MCF 10A (cell line): ENCODE data around the gene MMP23B. TPM values are rescaled to one million over a fixed set of nuclear protein-coding genes. Genes with fewer than 3 reads are reported as not detected.

Experiments used
- BruUV-seq: library from RNA; stranded (reverse); fragments of 400-500 nt; replicated peaks from 2 replicates; lab custom pipeline; 2021; lab: Mats Ljungman, UMichigan
- CTCF ChIA-PET: fragments of 300-600 bp; sonication (Branson Sonifier 250); formaldehyde crosslinking; extraction: SDS; loops from one replicate; lab custom pipeline; 2021; ENCODE audit warnings: antibody characterized with exemption, inconsistent platforms; lab: Yijun Ruan, JAX
- POLR2A ChIA-PET: fragments of 300-600, 350-650 bp; sonication (Branson Sonifier 250); formaldehyde crosslinking; extraction: SDS; loops from one replicate; lab custom pipeline; 2020; ENCODE audit warnings: antibody characterized with exemption, inconsistent platforms; lab: Yijun Ruan, JAX
- DNase-seq: peaks from one replicate; pipeline ENCODE4 v3.0.0-alpha.2; 2018; ENCODE audit not compliant: unreplicated experiment
- H3K27ac Mint-ChIP-seq: one replicate; pipeline ENCODE4 v1.8.0; 2022; ENCODE audit warnings: mild to moderate bottlenecking, low read depth, mixed read lengths; ENCODE audit not compliant: unreplicated experiment
- H3K27me3 Mint-ChIP-seq: one replicate; pipeline ENCODE4 v1.8.0; 2022; ENCODE audit warnings: mixed read lengths; ENCODE audit not compliant: insufficient read depth, unreplicated experiment
- H3K36me3 Mint-ChIP-seq: one replicate; pipeline ENCODE4 v1.8.0; 2022; ENCODE audit warnings: mild to moderate bottlenecking, moderate library complexity, mixed read lengths; ENCODE audit not compliant: insufficient read depth, unreplicated experiment
- H3K4me1 Mint-ChIP-seq: one replicate; pipeline ENCODE4 v1.8.0; 2022; ENCODE audit warnings: mixed read lengths; ENCODE audit not compliant: insufficient read depth, unreplicated experiment
- H3K4me3 Mint-ChIP-seq: one replicate; pipeline ENCODE4 v1.8.0; 2022; ENCODE audit warnings: mild to moderate bottlenecking, moderate library complexity, mixed read lengths; ENCODE audit not compliant: unreplicated experiment
- H3K9me3 Mint-ChIP-seq: one replicate; pipeline ENCODE4 v1.8.0; 2022; ENCODE audit warnings: mixed read lengths; ENCODE audit not compliant: unreplicated experiment
- intact Hi-C: fragments of 100-400 bp; cut with micrococcal nuclease; formaldehyde crosslinking; loops from 2 replicates; pipeline ENCODE4 v1.14.1; 2022
- total RNA-seq: library from RNA; stranded (reverse); gene quantifications from 2 replicates; pipeline ENCODE4 v1.2.3, GENCODE V29; 2022
- TF ChIP-seq, protein P1 (sequence below): fragments of 200-600 bp; IDR thresholded peaks from one replicate; pipeline ENCODE4 v1.8.0; 2022; ENCODE audit warnings: antibody characterized with exemption, mild to moderate bottlenecking; ENCODE audit not compliant: unreplicated experiment

The MMP23B gene
- total RNA-seq, 1 experiment from 2014 or later, result 1.7 TPM

DNA sequence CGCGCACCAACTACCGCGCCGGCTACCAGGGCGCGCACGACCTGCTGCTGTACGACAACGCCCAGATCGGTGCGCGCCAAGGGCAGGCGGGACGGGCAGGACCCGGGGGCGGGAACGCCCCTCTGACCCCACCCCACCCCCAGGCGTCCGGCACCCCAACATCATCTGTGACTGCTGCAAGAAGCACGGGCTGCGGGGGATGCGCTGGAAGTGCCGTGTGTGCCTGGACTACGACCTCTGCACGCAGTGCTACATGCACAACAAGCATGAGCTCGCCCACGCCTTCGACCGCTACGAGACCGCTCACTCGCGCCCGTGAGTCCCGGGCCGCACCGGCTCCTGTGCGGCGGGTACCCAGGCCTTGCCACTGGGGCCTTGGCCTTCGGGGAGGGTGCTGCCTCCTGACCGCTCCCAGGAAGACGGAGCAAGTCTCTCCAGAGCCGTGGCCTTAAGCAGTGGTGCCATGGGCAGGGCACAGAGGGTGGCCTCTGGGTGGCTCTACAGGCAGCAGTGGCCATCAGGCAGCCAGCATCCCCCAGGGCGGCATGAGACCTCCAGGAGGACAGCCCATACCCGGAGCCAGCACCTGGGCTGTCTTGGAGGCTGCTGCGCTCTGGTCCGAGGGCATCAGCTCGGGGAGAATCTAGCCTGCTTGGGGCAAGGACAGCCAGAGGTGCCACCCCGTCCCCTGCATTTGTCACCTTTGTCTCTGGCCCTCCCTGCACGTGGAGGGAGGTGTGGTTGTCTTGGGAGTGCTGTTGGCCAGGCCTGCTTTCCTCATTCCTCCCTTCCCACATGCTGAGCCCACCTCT is 8.1 kb upstream of the MMP23B start:
- DNase-seq, result no peak

DNA sequence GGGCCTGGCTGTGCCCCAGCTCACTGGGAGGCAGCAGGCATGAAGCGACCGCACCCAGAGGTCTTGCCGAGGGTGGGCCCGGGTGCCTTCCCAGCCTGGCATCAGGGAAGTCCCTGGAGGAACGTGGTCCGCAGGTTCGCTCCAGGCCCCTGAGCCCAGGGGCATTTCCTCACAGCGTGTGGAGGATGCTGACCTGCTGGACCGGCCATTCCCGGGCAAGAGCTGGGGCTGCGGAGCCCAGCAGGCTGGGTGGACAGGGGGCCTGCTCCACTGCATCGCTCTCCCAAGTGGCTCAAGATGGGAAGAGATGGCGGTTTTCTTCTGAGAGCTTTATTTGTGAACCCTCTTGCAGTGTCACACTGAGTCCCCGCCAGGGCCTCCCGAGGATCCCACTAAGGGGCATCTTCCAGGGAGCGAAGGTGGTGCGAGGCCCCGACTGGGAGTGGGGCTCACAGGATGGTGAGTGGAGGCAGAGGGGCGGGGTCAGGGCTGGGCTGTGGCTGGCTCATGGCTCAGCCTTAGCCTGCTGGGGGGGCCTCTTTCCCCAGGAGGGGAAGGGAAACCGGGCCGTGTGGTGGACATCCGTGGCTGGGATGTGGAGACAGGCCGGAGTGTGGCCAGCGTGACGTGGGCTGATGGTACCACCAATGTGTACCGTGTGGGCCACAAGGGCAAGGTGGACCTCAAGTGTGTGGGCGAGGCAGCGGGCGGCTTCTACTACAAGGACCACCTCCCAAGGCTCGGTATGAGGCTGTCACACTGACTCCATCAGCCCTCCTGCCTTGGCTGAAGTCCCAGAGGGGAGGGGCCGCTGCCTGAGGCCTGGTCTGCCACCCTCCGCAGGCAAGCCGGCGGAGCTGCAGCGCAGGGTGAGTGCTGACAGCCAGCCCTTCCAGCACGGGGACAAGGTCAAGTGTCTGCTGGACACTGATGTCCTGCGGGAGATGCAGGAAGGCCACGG is 7.2 kb upstream of the MMP23B start:
- Mint-ChIP-seq H3K36me3 (peaks cover 7% of the 10 kb centered on the region), H3K27ac (no peak overlapping the region), H3K9me3 (no peaks in the 10 kb centered on the region), H3K4me1 (no peaks in the 10 kb centered on the region), H3K4me3 (no peak overlapping the region), H3K27me3 (no peaks in the 10 kb centered on the region)
- TF ChIP-seq, protein P1, sequence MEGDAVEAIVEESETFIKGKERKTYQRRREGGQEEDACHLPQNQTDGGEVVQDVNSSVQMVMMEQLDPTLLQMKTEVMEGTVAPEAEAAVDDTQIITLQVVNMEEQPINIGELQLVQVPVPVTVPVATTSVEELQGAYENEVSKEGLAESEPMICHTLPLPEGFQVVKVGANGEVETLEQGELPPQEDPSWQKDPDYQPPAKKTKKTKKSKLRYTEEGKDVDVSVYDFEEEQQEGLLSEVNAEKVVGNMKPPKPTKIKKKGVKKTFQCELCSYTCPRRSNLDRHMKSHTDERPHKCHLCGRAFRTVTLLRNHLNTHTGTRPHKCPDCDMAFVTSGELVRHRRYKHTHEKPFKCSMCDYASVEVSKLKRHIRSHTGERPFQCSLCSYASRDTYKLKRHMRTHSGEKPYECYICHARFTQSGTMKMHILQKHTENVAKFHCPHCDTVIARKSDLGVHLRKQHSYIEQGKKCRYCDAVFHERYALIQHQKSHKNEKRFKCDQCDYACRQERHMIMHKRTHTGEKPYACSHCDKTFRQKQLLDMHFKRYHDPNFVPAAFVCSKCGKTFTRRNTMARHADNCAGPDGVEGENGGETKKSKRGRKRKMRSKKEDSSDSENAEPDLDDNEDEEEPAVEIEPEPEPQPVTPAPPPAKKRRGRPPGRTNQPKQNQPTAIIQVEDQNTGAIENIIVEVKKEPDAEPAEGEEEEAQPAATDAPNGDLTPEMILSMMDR, result no peak
- DNase-seq, result no peak
- no TSS peak for BruUV-seq
- CTCF ChIA-PET, result interaction anchor here (0.6 kb wide), 1 partner anchor 24 kb away, joined by 5 read pairs; no protein-coding TSS in a partner anchor
- POLR2A ChIA-PET, result no interaction called here
- intact Hi-C loops, result no loop called here

More for the DNA sequence above, 8.1 kb upstream of the MMP23B start:
- Mint-ChIP-seq H3K27me3 (no peaks in the 10 kb centered on the region), H3K4me1 (no peaks in the 10 kb centered on the region), H3K9me3 (no peaks in the 10 kb centered on the region), H3K4me3 (no peak overlapping the region), H3K36me3 (peaks cover 7% of the 10 kb centered on the region), H3K27ac (no peak overlapping the region)
- ChIA-PET CTCF (interaction anchor here (0.6 kb wide), 1 partner anchor 25 kb away, joined by 5 read pairs; no protein-coding TSS in a partner anchor), POLR2A (no interaction called here)
- no TSS peak for BruUV-seq
- TF ChIP-seq, protein P1, result no peak
- intact Hi-C loops, result no loop called here

- DNase-seq, result no peak
- BruUV-seq, result no TSS peak
- peaks cover 7% of the 10 kb centered on the region for H3K36me3 Mint-ChIP-seq
- CTCF ChIA-PET, result no interaction called here
- no peaks in the 10 kb centered on the region for H3K27me3 Mint-ChIP-seq
- POLR2A ChIA-PET, result no interaction called here
- H3K27ac Mint-ChIP-seq, result no peak overlapping the region
- H3K4me1 Mint-ChIP-seq, result no peaks in the 10 kb centered on the region
- H3K4me3 Mint-ChIP-seq, result no peak overlapping the region
- TF ChIP-seq, protein P1, result no peak
- H3K9me3 Mint-ChIP-seq, result no peaks in the 10 kb centered on the region
- intact Hi-C loops, result no loop called here
Observed at GRCh38 chr1:1625404-1625775, 6.6 kb upstream of the MMP23B start.

DNA sequence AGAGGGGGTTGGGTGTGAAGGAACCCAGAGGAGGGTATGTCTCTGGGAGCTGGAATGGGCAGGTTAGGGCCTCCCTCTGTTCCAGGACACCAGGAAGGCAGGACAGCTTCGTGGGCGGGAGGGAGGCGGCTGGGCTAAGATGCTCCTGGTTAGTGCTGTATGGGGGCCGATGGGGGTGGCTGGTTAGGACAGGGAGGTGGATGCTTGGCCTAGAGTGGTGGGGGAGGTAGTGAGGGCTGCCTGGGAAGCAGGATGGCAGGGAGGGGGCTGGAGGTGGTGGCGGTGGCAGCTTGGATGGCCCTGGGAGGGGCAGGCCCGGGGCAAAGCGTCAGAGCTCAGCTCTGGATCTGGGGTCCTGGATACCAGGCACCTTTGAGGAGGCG is 6.2 kb upstream of the MMP23B start:
- H3K27ac Mint-ChIP-seq, result no peak overlapping the region
- no TSS peak for BruUV-seq
- ChIA-PET POLR2A (no interaction called here), CTCF (no interaction called here)
- no peak for DNase-seq
- H3K27me3 Mint-ChIP-seq, result no peaks in the 10 kb centered on the region
- H3K36me3 Mint-ChIP-seq, result peaks cover 7% of the 10 kb centered on the region
- H3K4me1 Mint-ChIP-seq, result no peaks in the 10 kb centered on the region
- TF ChIP-seq, protein P1, result no peak
- intact Hi-C loops, result no loop called here
- H3K4me3 Mint-ChIP-seq, result no peak overlapping the region
- H3K9me3 Mint-ChIP-seq, result no peaks in the 10 kb centered on the region
